ENCODE data around the gene LYST.
"Not testable (repeated sequence)": the region's sequence is repeated elsewhere in the genome, so short reads cannot be mapped to it uniquely, and the experiment has no call there.

DNA sequence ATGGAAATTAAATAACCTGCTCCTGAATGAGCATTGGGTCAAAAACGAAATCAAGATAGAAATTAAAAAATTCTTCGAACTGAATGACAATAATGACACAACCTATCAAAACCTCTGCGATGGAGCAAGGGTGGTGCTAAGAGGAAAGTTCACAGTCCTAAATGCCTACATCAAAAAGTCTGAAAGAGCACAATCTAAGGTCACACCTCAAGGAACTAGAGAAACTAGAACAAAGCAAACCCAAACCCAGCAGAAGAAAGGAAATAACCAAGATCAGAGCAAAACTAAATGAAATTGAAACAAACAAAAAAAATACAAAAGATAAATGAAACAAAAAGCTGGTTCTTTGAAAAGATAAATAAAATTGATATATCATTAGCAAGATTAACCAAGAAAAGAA lies 18.5 kb downstream of the LYST start:
- TF ChIP-seq CTCF (IDR thresholded peaks at IDR 0.05; ENCODE audit: control extremely low read depth in 1 of 3, insufficient read depth in 1 of 3, low read depth in 1 of 3, low read length in 3 of 3); RFX5 (IDR thresholded peaks at IDR 0.05; ENCODE audit: borderline replicate concordance, low read depth, low read length); RAD21 (IDR thresholded peaks at IDR 0.05 in 1 of 2, conservative IDR thresholded peaks at IDR 0.05 in 1 of 2; ENCODE audit: low read depth in 2 of 2, low read length in 2 of 2); TBP (IDR thresholded peaks at IDR 0.05; ENCODE audit: low read depth, low read length); JUN (IDR thresholded peaks at IDR 0.05; ENCODE audit: low read depth, low read length); MAFK (IDR thresholded peaks at IDR 0.05; ENCODE audit: low read depth, low read length); CBX5 (IDR thresholded peaks at IDR 0.05; ENCODE audit: low read depth, low read length); CREB1 (IDR thresholded peaks at IDR 0.05); GABPA (IDR thresholded peaks at IDR 0.05; ENCODE audit: borderline replicate concordance, insufficient read depth, low read length); POLR2AphosphoS5 (IDR thresholded peaks at IDR 0.05; ENCODE audit: low read depth, low read length); EP300 (IDR thresholded peaks at IDR 0.05; ENCODE audit: borderline replicate concordance in 1 of 2, low read depth in 2 of 2, low read length in 2 of 2); CHD1 (IDR thresholded peaks at IDR 0.05; ENCODE audit: low read depth, low read length): not testable (repeated sequence)
- TF ChIP-seq, protein P1, sequence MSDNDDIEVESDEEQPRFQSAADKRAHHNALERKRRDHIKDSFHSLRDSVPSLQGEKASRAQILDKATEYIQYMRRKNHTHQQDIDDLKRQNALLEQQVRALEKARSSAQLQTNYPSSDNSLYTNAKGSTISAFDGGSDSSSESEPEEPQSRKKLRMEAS (IDR thresholded peaks at IDR 0.05), result not testable (repeated sequence)

Data from H1 (cell line).